Measurements from ENCODE around the gene HARS1. TPM values are rescaled to one million over a fixed set of nuclear protein-coding genes. Genes with fewer than 3 reads are reported as not detected.

The HARS1 gene
- total RNA-seq (10 to 100 TPM; 24.7 to 34.7 (median 30.1) TPM), polyA plus RNA-seq (10 to 100 TPM; 46.8 to 47.8 TPM)

- Histone ChIP-seq H3K27me3 (no peaks in the 10 kb centered on the region), H3K36me3 (peaks cover 0 to 22% (median 6%) of the 10 kb centered on the region in 3 donors), H3K9me3 (no peaks in the 10 kb centered on the region), H3K4me1 (peaks cover 0 to 9% (median 9%) of the 10 kb centered on the region in 3 donors), H3K4me3 (peak within 1 kb of the TSS; percentile 41 to 92 (median 73)), H3K27ac (peak within 1 kb of the TSS; percentile 59 to 79 (median 70))
- FAIRE-seq (no peak), ATAC-seq (peak; percentile 98 to 99 (median 99)), DNase-seq (peak; percentile 82 to 93 (median 88))
- no peak for TF ChIP-seq CTCF (IDR thresholded peaks at IDR 0.05)
- intact Hi-C loops (cut with DNase I) = no loop called here
- 1% methylated on average over 61 of the region's 61 CpGs for WGBS, 2 donors
Measured at GRCh38 chr5:140690941-140691924, at the start of gene HARS1, which contains the start of gene HARS2. TSS of gene HARS1 (minus strand) at chr5:140691370. CDS start at chr5:140691304, 66 bp downstream. TSS of gene HARS2 (plus strand) at chr5:140691455. CDS start at chr5:140691649, 194 bp downstream.

- Histone ChIP-seq H3K9me3 (no peaks in the 10 kb centered on the region), H3K36me3 (no peaks in the 10 kb centered on the region), H3K27me3 (peaks cover 0 to 8% (median 2%) of the 10 kb centered on the region in 4 donors), H3K4me1 (no peaks in the 10 kb centered on the region), H3K4me3 (no peak overlapping the region), H3K27ac (no peak overlapping the region)
- WGBS, 2 donors = 70 to 73% methylated on average over 1 of the region's 1 CpG
- DNase-seq (no peak), FAIRE-seq (no peak), ATAC-seq (no peak)
- intact Hi-C loops (cut with DNase I) = no loop called here
- no peak for TF ChIP-seq CTCF (IDR thresholded peaks at IDR 0.05)
Measured at GRCh38 chr5:140737486-140737885, 46.3 kb upstream of the HARS1 start.

- Histone ChIP-seq H3K36me3 (no peaks in the 10 kb centered on the region), H3K9me3 (no peaks in the 10 kb centered on the region), H3K4me3 (no peak overlapping the region), H3K27ac (no peak overlapping the region), H3K27me3 (peaks cover 0 to 14% (median 0%) of the 10 kb centered on the region in 4 donors), H3K4me1 (no peaks in the 10 kb centered on the region)
- DNase-seq = peak in 1 of 6 donors; percentile 31
- intact Hi-C loops (cut with DNase I) = no loop called here
- peak in 1 of 4 donors; percentile 3 for TF ChIP-seq CTCF (IDR thresholded peaks at IDR 0.05)
- FAIRE-seq = no peak
- WGBS, 2 donors = 34 to 49% methylated on average over 7 of the region's 7 CpGs
- ATAC-seq = peak in 2 of 4 donors; percentile 68 to 74
Measured at GRCh38 chr5:140734354-140734753, 43.2 kb upstream of the HARS1 start.

GRCh38 chr5:140733098-140733497 lies 41.9 kb upstream of the HARS1 start:
- DNase-seq = no peak
- H3K4me3 ChIP-seq = no peak overlapping the region
- 48 to 56% methylated on average over 4 of the region's 4 CpGs for WGBS, 2 donors
- H3K4me1 ChIP-seq = no peaks in the 10 kb centered on the region
- no peak for ATAC-seq
- no peaks in the 10 kb centered on the region for H3K36me3 ChIP-seq
- no peak for FAIRE-seq
- no peak for TF ChIP-seq CTCF (IDR thresholded peaks at IDR 0.05)
- peaks cover 0 to 14% (median 0%) of the 10 kb centered on the region in 4 donors for H3K27me3 ChIP-seq
- no peak overlapping the region for H3K27ac ChIP-seq
- intact Hi-C loops (cut with DNase I) = no loop called here
- H3K9me3 ChIP-seq = no peaks in the 10 kb centered on the region
